Muscle of leg (tissue), 11 donors: ENCODE measurements around the gene SYT9. TPM values are rescaled to one million over a fixed set of nuclear protein-coding genes. Genes with fewer than 3 reads are reported as not detected.

ENCODE experiments used
- DNase-seq: peaks from one replicate; pipeline ENCODE4 v3.0.0; 2013
- H3K27ac ChIP-seq: one replicate; pipeline ENCODE4 v1.5.1; 2013; ENCODE audit warnings: mild to moderate bottlenecking, low read length, control low read depth
- H3K27me3 ChIP-seq: one replicate; pipeline ENCODE4 v1.6.1; 2013; ENCODE audit warnings: low read length; ENCODE audit not compliant: control insufficient read depth, insufficient read depth
- H3K36me3 ChIP-seq: one replicate; pipeline ENCODE4 v1.6.1; 2013; ENCODE audit warnings: low read length; ENCODE audit not compliant: control insufficient read depth, insufficient read depth
- H3K4me1 ChIP-seq: one replicate; pipeline ENCODE4 v1.6.1; 2013; ENCODE audit warnings: low read length; ENCODE audit not compliant: control insufficient read depth, insufficient read depth
- H3K4me3 ChIP-seq: one replicate; pipeline ENCODE4 v1.5.1; 2013; ENCODE audit warnings: low read length, control low read depth
- H3K9me3 ChIP-seq: replicated peaks from 2 replicates; pipeline ENCODE4 v1.6.1; 2013; ENCODE audit warnings: low read depth, low read length; ENCODE audit not compliant: control insufficient read depth
- WGBS: methylation state at CpG from one replicate; pipeline ENCODE4 v1.1.5; 2013; ENCODE audit warnings: missing lambda C conversion rate; ENCODE audit not compliant: insufficient coverage; 5-methylcytosine and 5-hydroxymethylcytosine counted together
- polyA plus RNA-seq, 8 donors: library from polyadenylated mRNA; unstranded; fragments of 120-200 nt; gene quantifications; one replicate each; pipeline versions ENCODE4 v1.2.1 to v1.2.3, GENCODE V29; 2013; ENCODE audit warnings: inconsistent platforms in 1 of 8, low replicate concordance in 1 of 8; ENCODE audit not compliant: insufficient read length in 8 of 8, insufficient read depth in 1 of 8
- total RNA-seq: library from RNA; stranded (reverse); fragments of 120-200 nt; gene quantifications from one replicate; pipeline ENCODE4 v1.2.4, GENCODE V29; 2013

The SYT9 gene
- total and polyA plus RNA-seq, 9 donors, result 0.19 to 1.1 (median 0.54) TPM

DNA sequence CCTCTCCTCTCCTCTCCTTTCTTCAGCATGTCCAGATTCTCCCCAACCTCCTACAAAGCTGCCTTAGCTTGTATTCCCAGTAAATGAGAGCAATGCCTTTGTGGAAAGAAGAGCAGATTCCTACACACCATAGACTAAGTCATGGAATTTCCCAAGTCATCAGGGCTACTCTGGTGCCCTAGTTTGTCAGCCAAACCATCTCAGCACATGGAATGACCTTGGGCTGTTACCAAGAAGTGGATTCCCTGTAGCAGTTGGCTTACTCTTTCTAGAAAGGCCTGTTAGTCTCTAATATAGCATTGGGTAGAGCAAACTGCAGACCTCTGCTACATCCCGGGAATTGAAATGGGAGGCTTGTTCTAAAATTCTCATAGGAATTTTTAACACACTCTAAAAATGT lies 124.7 kb downstream of the SYT9 start:
- H3K36me3 ChIP-seq, result no peaks in the 10 kb centered on the region
- H3K4me3 ChIP-seq, result no peak overlapping the region
- H3K4me1 ChIP-seq, result no peaks in the 10 kb centered on the region
- no peak overlapping the region for H3K27ac ChIP-seq
- DNase-seq, result no peak
- H3K9me3 ChIP-seq, result no peaks in the 10 kb centered on the region
- no CpG with 5 or more reads among the region's 1 CpG for WGBS
- no peaks in the 10 kb centered on the region for H3K27me3 ChIP-seq

DNA sequence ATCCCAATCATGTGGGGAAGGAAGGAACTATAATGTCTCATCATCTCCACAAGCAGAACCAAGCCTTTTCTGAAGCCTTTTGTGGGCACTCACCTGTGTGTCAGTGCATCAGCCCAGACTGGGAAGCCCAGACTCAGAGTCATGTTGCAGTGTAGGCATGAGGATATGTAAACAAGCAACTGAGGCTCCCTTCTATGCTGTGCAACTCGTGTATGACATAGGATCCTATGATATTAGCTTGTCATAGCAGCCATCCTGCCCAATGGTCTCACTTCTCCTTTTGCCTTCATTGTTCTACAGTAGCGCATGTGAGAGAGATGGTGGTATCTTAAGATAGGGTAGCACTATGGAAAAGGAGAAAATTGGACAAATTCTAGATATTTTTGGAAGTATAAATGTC lies 130.2 kb downstream of the SYT9 start:
- Histone ChIP-seq H3K4me1 (no peaks in the 10 kb centered on the region), H3K27ac (no peak overlapping the region), H3K36me3 (no peaks in the 10 kb centered on the region), H3K4me3 (no peak overlapping the region), H3K9me3 (no peaks in the 10 kb centered on the region), H3K27me3 (no peaks in the 10 kb centered on the region)
- WGBS, result no CpG with 5 or more reads among the region's 2 CpGs
- no peak for DNase-seq

DNA sequence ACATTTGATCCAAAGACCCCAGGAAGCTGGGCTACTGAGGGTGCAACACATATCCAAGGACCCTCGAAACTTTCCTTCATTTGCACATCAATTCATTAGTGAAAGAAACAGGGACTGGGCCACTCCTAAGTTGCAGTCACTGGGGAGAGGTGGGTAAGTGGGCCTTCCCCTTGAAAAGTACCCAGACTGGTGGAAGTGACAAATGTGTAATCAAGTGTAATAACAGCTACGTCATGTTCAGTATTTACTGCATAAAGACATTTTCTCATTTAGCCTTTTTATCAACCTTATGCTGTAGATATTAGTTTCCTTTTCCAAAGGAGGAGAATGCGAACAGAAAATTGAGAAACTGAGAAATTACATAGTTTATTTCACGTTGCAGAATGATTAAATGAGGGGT lies 131.7 kb downstream of the SYT9 start:
- no peaks in the 10 kb centered on the region for H3K36me3 ChIP-seq
- H3K4me3 ChIP-seq, result no peak overlapping the region
- no peaks in the 10 kb centered on the region for H3K27me3 ChIP-seq
- no peaks in the 10 kb centered on the region for H3K9me3 ChIP-seq
- H3K4me1 ChIP-seq, result no peaks in the 10 kb centered on the region
- no CpG with 5 or more reads among the region's 4 CpGs for WGBS
- H3K27ac ChIP-seq, result no peak overlapping the region
- DNase-seq, result no peak

DNA sequence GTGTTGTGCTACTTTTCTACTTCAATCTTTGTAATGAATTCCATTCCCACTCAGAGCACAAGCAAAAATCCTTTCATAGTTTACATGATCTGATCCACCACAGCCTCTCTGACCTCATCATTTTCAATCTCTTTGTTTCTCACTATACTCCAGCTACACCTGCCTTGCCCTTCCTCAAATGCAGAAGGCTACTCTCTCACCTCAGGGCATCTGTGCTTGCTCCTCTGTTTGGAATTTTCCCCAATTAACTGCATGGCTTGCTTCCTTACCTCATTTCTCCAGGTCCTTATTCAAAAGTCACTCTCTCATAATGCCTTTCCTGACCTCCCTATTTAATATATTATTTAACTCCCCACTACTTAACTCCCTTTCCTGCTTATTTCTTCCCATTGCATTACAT lies 133.0 kb downstream of the SYT9 start:
- H3K36me3 ChIP-seq, result no peaks in the 10 kb centered on the region
- H3K9me3 ChIP-seq, result no peaks in the 10 kb centered on the region
- no peak overlapping the region for H3K27ac ChIP-seq
- H3K27me3 ChIP-seq, result no peaks in the 10 kb centered on the region
- no peaks in the 10 kb centered on the region for H3K4me1 ChIP-seq
- H3K4me3 ChIP-seq, result no peak overlapping the region
- DNase-seq, result no peak

DNA sequence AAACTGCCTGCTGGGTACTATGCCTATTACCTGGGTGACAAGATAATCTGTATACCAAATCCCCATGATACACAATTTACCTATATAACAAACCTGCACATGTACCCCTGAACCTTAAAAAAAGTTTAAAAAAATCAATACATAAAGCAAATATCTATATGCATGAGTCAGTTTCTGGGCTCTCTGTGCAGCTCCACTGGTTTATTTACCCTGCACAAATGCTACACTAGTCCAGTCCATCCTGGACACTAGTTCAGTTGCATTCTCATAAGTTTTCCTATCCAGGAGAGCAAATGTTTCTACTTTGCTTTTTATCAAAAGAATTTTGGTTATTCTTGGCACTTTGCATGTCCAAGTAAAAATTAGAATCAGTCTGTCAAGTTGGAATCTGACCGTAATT lies 133.8 kb downstream of the SYT9 start:
- no CpG with 5 or more reads among the region's 1 CpG for WGBS
- H3K36me3 ChIP-seq, result no peaks in the 10 kb centered on the region
- no peak overlapping the region for H3K27ac ChIP-seq
- H3K4me1 ChIP-seq, result no peaks in the 10 kb centered on the region
- DNase-seq, result no peak
- no peaks in the 10 kb centered on the region for H3K9me3 ChIP-seq
- H3K27me3 ChIP-seq, result no peaks in the 10 kb centered on the region
- no peak overlapping the region for H3K4me3 ChIP-seq

DNA sequence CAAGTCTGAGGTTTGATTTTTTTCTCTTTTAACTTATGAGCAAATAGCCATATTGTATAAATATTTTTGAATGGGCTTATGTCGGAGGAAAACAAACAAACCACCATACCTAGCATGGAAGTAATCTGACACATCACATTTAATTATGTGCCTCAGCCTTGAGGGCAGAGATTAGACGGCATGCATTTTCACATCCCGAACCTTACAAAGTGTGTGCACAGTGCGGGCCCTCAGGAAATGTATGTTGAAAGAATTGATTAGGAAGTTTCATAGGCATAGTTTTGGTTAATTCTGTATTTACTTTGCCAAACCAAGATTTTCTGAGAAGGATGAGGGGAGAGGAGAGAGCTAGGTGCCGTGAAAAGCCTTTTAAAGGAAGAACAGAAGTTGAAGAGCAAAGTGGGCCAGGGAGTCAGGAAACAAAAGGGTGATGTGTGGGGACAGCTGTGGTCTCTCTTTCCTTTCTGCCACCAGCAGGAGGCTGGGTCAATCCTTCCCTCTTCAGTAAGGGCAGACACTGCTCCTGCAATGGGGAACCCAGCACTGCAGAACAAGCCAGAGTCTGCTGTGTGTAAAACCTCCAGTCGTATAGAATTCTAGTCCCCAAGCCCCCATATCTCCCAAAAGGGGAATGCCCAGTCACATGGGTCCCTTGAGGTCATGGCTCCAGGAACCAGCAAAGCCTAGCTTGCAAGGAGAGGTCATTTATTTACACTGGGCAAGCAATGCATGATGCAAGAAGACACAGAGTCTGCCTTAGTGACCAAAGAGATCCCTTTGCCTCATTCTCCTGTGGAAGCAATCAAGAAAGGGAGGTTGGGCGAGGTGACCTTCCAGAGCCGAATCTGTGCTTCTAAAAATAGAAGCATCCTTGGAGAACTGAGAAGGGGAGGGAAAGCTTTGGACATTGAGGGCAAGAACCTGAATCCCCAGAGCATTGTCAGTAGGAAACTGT lies 162.5 kb downstream of the SYT9 start:
- Histone ChIP-seq H3K4me3 (no peak overlapping the region), H3K4me1 (peaks cover 4% of the 10 kb centered on the region), H3K27me3 (no peaks in the 10 kb centered on the region), H3K36me3 (no peaks in the 10 kb centered on the region), H3K27ac (no peak overlapping the region), H3K9me3 (no peaks in the 10 kb centered on the region)
- no peak for DNase-seq
- 38% methylated on average over 5 of the region's 8 CpGs for WGBS

DNA sequence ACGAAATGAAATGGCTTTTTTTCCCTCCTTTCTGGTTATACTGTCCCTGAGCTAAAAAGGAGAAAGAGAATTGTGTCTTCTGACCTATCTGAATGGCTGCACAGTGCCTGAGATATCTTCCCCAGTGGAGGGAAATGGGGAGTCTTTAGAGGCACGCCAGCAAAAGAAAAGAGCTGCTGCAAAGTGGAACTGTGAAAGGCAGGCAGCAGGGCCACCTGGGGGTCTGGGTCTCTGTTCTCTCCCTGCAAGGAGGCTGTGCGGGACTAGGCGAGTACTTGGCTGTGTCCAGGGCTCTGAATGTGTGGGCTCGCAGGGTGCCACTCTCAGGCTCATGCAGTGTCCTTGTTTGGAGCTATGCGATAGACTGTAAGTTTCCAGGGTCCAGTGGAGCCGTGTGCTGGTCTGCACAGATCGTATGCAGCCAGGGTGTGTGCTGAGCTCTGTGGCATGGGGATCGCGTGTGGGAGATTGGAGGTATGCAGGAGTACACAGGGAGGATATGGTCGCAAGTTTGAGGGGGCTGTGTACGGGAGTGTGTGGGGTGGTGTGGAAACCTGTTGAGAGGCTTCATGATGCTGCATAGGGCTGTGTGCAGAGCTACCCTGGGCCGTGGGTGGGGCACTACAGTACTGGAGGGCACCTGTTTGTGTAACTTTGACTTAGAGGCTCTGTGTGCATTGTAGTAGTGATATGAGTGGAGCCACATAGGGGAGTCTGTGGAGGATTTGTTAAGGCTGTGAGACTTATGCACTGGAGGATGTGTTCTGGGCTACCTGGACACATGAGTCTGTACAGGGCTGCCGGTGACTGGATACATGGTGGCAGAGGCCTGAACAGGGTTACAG lies 163.5 kb downstream of the SYT9 start:
- WGBS, result 73% methylated on average over 13 of the region's 14 CpGs
- H3K4me1 ChIP-seq, result peaks cover 4% of the 10 kb centered on the region
- no peak for DNase-seq
- no peaks in the 10 kb centered on the region for H3K36me3 ChIP-seq
- H3K27ac ChIP-seq, result no peak overlapping the region
- no peak overlapping the region for H3K4me3 ChIP-seq
- no peaks in the 10 kb centered on the region for H3K27me3 ChIP-seq
- no peaks in the 10 kb centered on the region for H3K9me3 ChIP-seq

DNA sequence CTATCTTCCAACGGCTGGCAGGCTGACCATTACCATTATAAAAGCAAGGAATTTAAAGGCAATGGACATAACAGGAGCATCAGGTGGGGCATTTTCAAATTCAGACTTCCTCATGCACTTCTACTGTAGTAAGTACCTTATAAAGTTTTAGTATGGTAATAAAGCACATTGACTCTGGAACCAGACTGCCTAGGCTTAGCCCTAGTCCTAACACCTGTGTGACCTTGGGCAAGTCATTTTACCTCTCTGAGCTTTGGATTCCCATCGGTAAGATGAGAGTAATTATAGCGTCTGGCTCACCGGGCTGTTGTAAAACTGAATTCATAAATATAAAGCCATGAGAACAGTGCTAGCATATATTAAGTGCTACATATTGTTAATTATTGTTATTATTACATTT lies 164.4 kb downstream of the SYT9 start:
- Histone ChIP-seq H3K4me3 (no peak overlapping the region), H3K27me3 (no peaks in the 10 kb centered on the region), H3K27ac (no peak overlapping the region), H3K36me3 (no peaks in the 10 kb centered on the region), H3K4me1 (peaks cover 4% of the 10 kb centered on the region), H3K9me3 (no peaks in the 10 kb centered on the region)
- no peak for DNase-seq
- no CpG with 5 or more reads among the region's 4 CpGs for WGBS

DNA sequence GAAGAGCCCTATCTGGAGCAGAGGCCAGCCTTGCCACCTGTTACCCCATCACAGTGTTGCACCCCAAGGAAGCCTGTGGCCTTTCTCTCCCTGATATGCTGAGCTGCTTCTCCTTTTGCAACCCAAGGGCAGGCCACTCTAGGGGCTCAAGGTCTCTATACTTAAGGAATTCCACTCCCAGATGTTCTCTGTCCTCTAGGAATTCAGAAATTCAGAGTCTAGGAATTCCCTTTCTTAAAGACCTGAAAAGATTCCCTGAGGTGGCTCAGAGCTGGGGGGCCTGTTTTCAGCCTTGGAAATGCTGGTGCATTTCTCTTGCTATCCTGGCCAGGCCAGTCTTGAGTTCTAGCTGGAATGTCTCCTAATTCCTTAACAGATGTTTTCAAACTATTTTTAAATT lies 165.6 kb downstream of the SYT9 start:
- DNase-seq, result no peak
- Histone ChIP-seq H3K9me3 (no peaks in the 10 kb centered on the region), H3K4me1 (peaks cover 4% of the 10 kb centered on the region), H3K36me3 (no peaks in the 10 kb centered on the region), H3K4me3 (no peak overlapping the region), H3K27me3 (no peaks in the 10 kb centered on the region), H3K27ac (no peak overlapping the region)

DNA sequence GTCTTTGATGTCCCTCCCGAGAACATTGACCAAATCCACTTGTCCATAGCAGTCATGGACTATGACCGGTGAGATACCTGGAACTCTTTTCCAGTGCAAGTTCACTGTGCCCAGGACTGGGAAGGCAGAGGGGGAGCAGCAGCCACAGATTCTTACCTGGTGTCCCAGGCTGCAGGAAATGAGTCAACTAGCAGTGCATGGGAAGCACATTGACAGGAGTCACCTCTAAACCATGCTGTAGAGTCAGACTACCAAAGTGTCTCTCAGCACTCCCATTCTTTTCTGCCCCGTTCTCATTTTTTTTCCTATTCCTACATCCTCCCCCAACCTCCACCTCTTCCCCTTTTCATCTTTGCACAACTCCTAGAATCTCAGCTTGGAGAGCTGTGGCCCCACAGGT lies 166.4 kb downstream of the SYT9 start:
- peaks cover 4% of the 10 kb centered on the region for H3K4me1 ChIP-seq
- DNase-seq, result no peak
- H3K27ac ChIP-seq, result no peak overlapping the region
- H3K36me3 ChIP-seq, result no peaks in the 10 kb centered on the region
- WGBS, result 93% methylated on average over 3 of the region's 3 CpGs
- H3K27me3 ChIP-seq, result no peaks in the 10 kb centered on the region
- no peaks in the 10 kb centered on the region for H3K9me3 ChIP-seq
- H3K4me3 ChIP-seq, result no peak overlapping the region
